Stimulated activated CD4-positive, alpha-beta T cell treated with anti-CD3 and anti-CD28 coated beads, Interleukin-2, amount 100 ng/mL, for 48 hours (primary cell): Measurements from ENCODE around the gene WDR26.
"Not testable (repeated sequence)": the region's sequence is repeated elsewhere in the genome, so short reads cannot be mapped to it uniquely, and the experiment has no call there.

Experiments
- DNase-seq, 2 donors: peaks; one replicate each; pipeline ENCODE4 v3.0.0-alpha.2; 2020

Gene WDR26

DNA sequence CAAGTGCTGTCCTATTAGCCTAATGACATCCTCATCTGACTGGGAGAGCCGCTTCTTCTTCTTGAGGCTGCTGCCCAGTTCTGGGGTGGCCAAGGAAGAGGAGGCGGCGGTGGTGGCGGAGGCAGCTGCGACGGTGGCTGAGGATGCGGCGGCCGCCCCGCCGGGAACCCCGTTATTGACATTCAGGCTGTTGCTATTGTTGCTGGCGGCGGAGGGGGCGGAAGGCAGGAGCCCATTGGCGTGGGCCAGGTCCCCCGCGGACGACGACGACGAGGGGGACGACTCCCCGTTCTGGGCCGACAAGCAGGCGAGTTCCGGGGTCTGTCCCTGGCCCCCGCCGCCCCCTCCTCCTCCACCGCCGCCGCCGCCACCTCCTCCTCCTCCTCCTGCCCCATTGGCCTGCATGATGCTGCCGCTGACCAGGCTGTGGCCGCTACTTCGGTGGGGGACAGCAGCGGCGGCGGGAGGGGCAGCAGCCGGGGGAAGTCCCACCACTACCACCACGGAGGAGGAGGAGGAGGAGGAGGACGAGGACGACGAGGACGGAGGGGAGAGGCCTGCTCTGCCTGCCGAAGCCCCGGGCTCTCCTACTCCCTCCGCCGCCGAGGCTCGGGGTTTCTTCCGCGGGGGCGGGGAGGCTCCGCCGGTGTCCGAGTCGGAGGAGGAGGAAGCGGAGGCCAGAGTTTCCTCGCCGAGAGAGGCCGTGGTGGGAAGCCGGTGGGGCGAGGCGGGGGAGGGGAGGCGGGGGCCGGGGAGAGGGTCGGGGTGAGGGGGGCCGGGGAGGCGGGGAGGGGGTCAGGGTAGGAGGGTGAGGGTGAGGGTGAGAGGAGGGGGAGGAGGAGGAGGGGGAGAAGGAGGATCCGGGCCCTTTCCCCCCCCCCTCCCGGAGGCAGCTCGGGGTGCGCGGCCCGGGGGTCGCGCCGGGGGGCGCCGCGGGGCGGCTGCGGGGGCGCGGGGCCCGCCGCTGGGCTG lies 610 bp downstream of the WDR26 start:
- DNase-seq, result no peak

DNA sequence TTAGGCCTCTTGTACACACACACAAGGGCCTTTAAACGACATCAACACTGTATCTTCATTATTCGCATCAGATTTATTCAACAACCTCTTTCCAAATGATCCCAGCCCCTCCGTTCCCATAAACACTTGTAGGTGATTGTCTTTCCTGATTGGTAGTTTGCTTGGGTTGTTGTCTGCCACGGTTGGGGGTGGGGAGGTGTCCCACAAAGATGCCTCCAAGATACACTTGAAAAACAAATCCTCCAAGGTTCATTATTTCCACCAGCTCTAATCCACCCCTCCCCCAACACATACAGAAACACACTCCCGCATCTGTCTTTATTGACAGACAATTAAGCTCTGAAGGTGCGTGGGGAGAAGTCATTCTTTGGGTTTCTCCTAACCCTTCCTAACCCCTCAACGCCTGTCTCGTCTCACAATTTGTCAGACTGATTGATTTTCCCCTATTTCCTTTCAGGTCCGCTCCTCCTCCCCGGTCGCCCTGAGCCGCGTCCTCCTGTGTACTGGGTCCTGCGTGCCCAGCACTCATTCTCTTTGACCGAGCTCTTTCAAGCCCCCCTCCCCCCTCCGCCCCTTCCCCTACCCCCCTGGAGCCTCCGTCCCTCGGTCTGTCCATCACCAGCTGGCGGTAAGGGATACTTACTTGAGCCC lies 1.4 kb downstream of the WDR26 start:
- no peak for DNase-seq

DNA sequence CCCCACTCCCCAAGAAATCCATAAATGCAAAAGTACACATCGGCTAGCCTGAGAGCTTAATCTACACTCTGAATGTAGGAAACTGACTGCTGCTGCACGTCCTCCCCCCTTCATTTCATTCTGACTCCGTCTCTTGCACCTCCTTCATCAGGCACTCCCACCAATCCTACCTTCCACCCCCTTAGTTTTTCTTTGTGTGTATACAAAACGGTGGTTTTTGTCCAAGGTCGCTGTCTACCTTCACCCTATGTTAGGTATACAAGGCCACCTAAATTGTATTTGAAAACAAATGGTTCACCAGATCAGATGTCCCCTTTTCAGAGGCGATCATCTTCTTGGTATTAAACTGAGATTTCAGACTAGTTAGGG lies 1.9 kb downstream of the WDR26 start:
- DNase-seq, result no peak

DNA sequence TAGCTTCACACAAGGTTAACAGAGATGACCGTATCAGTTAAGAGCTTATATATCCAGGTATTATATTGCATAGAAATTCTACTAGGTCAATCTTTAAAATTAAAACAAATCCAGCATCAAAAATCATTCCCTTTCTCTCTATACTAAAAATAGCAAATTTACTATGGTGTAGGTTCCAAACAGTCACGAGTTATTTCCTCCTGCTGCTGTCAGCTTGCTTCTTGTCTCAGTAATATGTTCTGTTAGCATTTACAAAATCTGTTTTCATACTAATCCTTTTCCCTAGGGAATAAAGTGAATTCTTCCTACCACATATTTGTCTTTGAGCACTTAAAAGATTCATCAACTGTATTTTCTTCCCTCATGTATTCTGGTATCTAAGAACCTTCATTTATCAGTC lies 2.5 kb downstream of the WDR26 start:
- DNase-seq, result no peak

DNA sequence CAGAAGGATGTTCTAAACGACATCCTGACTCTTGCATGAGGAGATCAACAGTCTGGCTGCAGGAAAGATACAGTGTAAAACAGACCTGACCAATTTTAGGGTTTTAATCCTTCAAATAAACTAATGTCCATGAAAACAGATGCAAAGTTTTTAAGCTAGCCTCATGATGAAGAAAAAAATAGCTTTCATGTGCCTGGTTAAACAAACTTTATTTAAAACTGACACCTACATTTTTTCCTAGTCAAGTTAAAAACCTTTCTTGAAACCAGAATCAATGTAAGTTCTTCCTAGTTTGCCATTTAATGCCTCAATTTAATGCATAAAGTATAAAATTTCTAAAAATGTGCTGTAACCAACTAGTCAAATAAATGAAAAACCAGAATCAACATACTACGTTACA lies 2.9 kb downstream of the WDR26 start:
- no peak for DNase-seq

DNA sequence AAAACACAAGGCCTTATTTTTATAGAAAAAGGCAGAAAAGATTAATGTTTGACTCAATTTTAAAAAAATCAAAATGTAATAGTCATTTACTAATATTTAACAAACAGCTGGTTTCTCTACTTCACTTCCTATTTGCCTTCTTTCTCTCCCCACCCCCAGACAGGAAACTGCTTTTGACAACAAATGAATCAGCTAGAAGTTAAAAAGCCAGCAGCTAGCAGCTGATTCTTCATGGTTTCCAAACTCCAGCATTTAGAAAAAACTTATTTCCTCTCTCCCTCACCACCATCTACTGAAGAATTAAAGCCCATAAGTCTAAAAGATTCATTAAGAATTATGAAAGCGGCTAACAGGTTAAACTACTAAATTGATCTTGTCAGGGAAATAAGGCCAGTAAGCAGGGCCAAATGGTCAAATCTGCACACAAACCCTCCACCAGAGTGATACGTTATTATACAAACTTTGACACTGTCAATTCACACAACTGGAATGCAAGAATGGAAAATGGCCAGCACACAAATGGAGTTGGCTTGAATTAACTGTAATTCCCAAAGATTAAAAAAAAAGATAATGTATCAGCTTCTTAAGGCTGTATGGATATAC lies 4.0 kb downstream of the WDR26 start:
- no peak for DNase-seq

DNA sequence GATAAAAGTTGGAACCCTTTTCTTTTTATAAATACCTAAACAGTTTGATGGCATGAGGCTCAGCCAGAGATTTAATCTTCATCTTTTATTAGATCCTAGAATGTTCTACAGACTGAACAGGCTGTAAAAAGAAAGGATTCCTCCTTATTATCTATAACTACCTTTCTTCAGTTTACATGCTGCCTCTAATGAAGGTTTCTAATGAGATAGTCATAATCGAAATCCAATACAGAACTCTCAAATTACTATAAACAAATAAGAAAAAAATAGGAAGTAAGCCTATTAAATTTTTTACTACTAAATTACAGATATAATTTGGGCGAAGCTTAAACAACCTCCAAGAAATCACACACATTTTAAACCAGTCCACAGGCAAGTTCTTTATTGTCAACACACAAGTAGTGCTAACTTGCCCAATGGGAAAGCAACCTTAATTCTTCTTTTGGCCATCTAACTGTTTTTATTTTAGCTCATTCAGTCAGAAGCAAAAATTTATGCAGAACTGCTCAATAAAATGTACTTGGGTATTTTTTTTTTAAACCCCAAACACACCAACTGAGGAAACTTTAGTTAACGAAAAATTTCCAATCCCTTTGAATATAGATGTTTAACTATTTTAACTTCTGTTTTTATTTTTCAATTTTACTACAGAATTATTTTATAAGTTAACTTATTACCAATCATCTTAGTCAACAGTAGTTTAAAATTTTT lies 4.8 kb downstream of the WDR26 start:
- DNase-seq, result no peak

DNA sequence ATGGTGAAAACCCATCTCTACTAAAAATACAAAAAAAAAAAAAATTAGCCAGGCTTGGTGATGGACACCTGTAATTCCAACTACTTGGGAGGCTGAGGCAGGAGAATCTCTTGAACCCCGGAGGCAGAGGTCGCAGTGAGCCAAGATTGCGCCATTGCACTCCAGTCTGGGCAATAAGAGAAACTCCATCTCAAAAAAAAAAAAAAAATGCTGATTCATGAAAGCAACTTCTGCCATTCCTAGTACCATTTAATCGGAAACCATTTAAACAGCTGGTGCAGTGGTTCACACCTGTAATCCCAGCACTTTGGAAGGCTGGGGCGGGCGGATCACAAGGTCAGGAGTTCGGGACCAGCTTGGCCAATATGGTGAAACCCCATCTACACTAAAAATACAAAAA lies 5.9 kb downstream of the WDR26 start:
- DNase-seq, result not testable (repeated sequence)

DNA sequence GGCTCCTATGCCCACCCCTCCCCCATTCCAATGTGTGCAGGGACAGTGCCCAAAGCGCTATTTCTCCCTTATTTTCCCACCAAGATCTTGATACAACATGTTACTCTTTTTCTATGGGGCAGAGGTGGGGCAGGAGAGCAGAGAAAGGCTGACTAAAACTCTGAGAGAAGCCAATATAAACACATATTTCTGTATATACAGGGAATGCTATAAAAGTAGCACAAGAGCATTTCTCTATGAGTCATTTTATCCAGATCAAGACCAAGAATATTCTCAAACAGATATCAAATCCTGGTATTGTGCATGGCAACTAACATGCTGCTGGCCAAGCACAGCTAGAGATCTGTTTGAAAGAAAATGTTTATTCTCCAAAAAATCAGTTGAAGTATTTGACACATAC lies 7.3 kb downstream of the WDR26 start:
- no peak for DNase-seq

DNA sequence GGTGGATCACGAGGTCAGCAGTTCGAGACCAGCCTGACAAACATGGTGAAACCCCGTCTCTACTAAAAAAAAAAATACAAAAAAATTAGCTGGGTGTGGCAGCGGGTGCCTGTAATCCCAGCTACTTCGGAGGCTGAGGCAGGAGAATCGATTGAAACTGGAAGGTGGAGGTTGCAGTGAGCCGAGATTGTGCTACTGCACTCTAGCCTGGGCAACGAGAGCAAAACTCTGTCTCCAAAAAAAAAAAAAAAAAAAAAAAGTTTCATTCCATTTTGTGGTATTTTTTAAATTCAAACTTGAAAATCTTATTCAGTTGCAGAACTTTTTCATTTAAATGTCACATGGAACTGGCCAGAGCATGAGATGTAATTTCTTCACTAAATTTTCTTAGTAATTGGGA lies 7.7 kb downstream of the WDR26 start:
- DNase-seq, result not testable (repeated sequence)

DNA sequence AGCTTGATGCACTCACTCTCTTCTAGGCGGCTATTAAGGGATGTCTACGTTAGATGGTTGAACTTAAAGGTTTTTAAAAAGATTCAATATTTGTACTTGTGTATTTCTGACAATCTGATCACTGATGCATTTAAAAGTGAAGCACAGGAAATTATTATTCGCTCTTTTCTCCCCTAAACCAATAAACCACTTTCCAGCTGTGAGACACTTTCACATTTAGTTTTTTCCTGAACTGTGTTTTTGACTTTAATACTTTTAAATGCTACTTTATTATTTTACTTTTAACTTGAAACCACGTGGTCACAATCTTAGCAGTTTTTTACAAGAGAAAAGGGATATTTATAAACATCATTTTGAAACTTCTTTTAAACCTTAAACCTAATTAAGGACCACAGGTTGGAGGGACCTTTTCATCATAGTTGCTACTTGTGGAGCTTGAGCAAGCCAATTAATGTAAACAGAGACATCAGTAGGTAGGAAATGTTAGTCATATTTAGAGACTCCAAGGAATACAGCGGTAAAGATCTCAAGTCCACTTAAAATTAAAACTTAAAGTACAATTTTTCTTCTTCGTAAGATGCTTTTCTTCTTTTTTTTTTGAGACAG lies 9.2 kb downstream of the WDR26 start:
- DNase-seq, result no peak

DNA sequence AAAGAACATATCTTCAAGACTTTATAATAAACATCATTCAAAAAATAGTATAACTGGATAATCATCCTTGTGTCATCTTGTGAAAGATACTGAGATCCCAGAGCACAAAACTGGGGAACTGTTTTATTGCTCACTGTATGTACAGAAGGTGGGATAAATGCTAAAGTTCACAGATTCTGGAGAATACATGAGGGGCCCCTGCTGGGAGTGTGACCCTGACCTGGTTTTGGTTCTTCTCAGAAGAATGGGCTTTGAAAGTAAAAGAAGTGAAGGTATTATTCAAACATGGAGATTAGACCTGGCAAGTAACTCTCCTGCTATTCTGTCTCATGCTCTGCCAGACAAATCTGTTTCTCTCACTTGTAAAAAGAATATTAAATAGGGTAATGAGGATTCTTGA lies 14.5 kb downstream of the WDR26 start:
- DNase-seq, result no peak

DNA sequence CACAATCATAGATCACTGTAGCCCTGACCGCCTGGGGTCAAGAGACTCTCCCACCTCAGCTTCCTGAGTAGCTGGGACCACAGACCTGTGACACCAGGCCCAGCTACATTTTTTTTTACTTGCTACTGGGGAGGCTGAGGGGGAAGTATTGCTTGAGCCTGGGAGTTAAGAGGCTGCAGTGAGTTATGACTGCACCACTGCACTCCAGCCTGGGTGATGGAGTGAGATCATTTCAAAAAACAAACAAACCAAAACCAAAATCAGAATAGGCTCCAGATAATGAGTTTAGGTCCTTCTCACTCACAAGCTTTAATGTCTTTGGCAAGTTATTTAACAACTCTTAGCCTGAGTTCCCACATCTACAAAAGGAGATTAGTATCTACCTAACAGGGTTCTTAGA lies 22.8 kb downstream of the WDR26 start:
- no peak for DNase-seq

DNA sequence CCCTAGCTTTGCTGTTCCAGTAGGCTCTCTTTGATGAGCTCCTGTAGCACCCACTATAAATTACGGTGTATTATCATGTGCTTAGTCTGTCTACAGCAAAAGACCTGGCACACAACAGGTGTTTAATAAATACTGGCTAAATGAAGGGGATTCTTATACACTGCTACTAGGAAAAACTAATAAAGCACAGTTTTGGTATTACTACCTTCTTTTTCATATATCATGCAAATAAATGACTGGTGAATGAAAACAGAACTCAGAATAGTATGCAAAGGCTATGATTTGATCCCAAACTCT lies 26.4 kb downstream of the WDR26 start:
- no peak for DNase-seq

DNA sequence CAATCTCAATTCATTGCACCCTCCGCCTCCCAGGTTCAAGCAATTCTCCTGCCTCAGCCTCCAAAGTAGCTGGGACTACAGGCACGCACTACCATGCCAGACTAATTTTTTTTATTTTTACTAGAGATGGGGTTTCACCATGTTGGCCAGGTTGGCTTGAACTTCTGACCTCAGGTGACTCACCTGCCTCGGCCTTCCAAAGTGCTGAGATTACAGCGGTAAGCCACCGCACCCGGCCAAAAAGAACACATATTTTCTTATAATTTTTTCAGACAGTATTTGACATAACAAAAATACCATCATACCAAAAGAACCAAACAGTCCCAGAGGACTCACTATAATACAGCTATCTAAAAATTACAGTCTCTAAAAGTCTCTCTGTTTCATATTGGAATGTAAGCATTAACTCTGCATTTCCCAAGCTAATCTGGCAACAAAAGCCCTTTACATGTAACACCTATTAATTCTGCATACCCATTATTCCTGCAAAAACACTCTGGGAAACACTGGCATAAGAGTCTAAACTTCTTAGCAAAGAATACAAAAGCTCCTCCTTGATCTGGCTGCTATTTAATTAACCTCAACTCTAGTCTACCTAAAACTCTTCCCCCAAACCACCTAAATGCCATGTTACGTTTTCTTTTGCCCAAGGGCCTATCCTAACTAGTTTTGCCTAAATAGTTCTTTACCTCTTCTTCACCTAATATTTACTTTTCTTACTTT lies 26.9 kb downstream of the WDR26 start:
- DNase-seq, result no peak

DNA sequence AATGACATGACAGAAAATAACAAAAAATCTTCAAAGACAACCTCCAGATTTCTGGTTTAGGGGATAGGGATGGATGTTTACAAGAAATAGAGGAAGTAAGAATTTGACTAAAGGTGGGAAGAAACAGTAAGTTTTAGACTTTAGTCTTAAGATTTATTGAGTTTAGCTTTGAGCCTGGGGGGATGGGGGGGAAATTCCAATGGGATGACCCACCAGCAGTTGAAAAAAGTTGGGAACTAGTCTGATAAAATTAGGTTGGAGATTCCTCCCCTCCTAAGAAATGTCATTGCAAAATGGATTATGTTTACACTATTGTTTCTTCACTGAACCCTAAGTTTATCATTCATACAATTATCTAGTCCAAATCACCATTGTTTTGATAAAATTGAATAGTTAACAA lies 28.4 kb downstream of the WDR26 start:
- DNase-seq, result no peak

DNA sequence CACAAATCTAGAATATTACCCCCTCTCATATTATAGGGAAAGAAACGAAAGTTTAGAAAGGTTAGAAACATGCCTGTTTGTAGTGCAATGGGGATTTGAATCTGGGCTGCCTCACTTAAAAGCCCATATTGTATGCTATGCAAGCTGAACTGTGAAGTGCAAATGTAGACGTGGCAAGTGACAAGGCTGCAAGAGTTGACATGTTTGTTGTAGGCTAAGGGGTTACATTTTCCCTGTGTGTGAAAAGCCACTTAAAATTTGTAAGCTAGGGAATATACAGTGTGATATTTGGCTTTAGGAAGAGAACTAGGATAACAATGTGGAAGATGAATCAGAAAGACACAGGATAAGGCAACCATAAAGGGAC lies 29.0 kb downstream of the WDR26 start:
- no peak for DNase-seq

DNA sequence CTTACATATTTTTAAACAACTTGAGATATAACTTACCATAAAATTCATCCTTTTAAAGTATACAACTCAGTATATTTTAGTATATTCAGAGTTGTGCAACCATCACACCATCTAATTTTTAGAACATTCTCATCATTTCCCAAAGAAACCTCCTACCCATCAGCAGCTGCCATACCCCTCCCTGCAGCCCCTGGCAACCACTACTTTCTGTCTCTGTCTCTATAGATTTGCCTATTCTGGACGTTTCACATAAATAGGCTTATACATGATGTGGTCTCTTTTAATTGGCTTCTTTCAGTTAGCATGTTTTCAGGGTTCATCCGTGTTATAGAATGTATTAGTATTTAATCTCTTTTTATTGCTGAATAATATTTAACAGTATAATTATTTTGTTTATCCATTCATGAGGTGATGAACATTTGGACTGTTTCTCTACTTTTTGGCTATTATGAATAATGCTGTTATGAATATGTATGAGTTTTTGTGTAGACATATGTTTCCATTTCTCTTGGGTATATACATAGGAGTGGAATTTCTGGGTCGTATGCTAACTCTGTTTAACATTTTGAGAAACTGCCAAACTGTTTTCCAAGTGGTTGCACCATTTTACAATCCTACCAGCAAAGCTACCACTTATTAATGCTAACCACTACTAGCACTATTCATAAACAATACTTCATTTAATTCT lies 29.5 kb downstream of the WDR26 start:
- DNase-seq, result no peak

DNA sequence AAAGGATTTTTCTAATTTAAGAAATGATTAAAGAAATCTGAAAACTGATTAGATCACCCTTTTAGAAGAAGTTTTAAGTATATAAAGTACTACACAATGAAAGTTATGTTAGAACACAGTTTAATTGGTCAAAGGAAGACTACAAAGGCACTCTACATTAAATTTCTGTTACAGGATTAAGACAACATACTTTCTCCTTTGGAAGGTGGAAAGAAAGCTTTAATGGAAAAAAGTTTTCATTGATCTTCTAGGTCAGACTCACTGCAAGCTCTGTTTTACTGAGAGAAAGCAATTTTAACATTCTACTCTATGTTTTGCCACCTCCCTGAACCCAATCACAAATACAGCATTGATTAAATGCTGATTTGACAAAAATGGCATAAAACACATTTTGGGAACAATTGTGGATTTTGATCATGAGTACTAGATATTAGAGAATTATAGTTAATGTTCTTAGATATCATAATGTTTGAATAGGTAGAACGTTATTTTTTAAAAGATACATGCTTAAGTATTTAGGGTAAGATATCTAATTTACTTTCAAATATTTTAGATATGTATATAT lies 32.0 kb downstream of the WDR26 start:
- DNase-seq, result no peak

DNA sequence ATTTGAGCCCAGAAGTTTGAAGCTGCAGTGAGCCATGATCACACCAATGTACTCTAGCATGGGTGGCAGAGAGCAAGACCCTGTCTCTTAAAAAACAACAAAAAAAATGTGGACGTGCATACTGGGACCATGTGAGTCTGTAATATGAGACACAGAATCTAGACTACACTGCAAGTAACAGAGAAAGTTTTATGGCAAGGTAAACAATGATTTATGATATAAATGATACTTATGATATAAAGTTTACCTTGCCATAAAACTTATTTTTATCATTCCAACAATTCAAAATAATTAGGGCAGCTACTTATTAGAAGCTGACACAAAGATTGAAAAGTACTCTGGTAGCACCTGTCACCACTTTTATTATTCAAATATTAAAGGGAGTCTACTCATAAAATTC lies 34.7 kb downstream of the WDR26 start:
- DNase-seq, result no peak

DNA sequence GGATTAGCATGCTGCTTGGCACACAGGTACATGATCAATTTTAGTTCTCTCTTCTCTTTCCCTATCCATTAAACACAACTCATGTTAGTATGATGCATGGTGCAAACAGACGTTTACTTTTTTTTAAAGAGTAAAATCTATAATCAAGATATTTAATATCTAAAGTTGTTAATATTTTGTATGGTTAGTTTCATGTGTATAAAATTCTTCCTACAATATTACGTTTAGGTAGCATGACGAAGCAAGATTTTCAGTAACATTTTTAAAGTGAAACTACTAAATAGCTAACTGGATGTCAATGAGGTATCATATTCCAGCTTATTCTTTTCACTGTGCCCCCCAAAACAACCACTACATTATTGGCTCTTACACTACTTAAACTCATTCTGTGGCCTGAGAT lies 41.3 kb downstream of the WDR26 start:
- no peak for DNase-seq
